Stimulated activated CD8-positive, alpha-beta memory T cell treated with anti-CD3 and anti-CD28 coated beads, Interleukin-7, amount 100 ng/mL, for 48 hours (primary cell): ENCODE measurements around the gene PEMT.

Source experiments
- DNase-seq, 2 donors: peaks; one replicate each; pipeline ENCODE4 v3.0.0-alpha.2; 2020; ENCODE audit warnings: low read depth in 1 of 2; ENCODE audit errors: extremely low read depth in 1 of 2

PEMT gene

DNA sequence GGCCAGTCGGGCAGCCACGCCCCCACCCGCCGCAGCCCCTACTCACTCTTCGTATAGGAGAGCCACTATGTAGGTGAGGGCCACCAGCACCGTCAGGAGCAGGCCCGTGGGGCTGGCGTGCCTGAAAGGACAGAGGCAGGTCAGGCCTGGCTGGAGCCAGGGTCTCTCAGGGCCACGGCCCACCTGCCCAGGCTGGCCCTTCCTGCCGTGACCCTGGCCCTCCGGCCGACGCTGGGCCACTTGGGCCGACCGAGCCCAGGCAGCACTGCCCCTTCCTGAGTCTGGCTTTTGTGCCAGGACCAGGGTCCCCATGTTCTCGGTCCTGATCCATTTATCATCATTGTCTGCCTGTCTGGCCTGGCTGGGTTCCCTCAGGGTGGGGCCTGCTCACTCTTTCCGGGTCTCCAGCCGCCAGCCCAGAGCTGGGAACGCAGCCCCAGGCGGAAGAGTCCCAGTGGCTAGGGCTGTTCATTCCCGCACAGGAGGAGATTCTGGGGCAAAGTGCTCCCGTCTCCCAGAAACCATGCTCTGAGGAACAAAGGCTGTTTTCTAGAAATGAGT lies 85.2 kb downstream of the PEMT start:
- no peak for DNase-seq

GRCh38 chr17:17505610-17506171 lies 85.8 kb downstream of the PEMT start:
- DNase-seq: no peak

DNA sequence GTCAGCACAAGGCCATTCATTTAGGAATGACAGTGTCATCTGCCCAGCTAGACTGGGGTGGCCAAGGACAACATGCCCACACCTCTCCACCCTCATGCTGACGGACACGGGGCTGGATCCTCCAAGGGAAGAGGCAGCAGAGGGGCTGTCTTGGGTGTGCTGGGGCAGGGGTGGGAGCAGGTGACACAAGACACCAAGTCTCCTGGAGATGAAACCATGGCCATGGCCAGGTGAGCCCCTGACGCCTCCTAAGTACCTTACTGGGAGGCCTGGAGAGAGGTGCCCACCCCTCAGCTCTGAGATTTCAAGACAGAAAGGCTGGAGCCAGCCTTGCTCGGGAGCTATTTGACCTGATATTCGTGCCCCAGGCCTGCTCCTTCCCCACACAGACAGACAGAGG lies 86.4 kb downstream of the PEMT start:
- no peak for DNase-seq

DNA sequence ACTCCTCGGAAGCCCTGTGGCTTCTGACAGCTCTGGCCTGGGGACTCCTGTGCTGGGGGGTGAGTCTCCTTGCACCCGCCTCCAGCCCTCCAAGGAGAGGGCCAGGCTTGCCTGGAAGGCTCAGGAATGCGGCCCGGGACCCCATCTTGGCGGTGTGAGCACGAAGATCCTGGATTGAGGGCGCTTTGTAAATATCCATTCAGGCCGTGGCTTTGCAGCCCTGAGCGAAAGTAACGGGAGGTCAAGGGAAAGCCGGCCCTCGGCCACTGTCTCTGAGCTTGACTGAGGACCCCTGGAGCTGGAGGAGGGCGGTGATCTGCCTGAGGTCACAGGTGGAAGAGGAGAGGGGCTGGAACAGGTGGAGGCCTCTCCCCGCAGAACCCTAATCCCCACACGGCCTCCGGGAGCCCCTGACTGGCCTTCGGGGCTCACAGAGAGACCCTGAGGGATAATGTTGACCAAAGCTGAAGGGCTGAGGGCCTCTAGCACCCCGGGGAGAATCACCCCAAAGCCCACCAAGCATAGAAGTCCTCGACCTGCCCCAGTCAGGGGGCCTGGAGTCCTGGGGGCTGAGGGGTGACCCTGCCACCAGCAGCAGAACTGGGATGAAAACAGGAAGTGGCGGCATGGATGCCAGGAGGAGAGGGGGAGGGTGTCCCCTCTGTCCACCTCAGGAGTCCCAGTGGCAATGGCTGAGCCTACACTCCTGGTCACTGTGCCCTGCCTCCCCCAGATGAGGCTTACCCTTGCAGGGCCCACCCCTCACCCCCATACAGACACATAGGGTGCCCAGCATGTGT lies 87.0 kb downstream of the PEMT start:
- no peak for DNase-seq

- DNase-seq: no peak
Measured at GRCh38 chr17:17503566-17504130, 87.9 kb downstream of the PEMT start.

DNA sequence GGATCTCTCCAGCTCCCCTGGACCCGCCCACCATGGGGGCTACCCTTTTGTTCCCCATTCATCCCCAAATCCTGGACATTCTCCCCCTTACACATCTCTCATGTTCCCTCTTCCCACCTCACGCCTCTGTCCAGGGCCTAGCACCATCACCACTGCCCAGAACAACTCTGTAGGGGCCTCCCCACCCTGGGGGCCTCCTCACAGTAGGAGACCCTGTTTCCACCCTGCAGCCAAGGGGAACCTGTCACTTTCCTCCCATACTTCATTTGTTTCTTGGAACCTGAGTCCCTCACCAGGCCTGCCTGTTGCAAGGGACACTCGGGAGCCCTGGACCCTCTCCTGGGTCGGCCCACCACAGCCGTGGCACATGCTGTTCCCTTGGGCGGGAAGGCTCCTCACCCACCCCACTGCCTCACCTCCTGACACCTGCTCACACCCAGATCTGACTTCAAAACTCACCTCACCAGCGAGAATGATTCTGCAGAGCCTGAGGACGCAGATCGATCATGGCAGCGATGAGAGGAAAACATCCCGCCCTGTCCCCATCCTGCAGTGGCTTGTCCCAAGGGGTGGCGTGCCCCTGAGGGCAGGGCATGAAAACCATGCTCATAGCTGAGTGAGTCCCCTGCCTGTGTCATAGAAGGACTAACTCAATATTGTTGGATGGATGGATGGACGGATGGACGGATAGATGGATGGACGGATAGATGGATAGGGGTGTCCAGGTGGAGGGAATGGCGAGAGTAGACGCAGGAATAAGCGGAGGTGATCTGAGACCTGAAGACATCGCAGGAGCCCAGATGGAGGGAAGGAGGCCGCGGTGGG lies 88.6 kb downstream of the PEMT start:
- no peak for DNase-seq

- DNase-seq: no peak
Measured at GRCh38 chr17:17500999-17501605, 90.4 kb downstream of the PEMT start.

DNA sequence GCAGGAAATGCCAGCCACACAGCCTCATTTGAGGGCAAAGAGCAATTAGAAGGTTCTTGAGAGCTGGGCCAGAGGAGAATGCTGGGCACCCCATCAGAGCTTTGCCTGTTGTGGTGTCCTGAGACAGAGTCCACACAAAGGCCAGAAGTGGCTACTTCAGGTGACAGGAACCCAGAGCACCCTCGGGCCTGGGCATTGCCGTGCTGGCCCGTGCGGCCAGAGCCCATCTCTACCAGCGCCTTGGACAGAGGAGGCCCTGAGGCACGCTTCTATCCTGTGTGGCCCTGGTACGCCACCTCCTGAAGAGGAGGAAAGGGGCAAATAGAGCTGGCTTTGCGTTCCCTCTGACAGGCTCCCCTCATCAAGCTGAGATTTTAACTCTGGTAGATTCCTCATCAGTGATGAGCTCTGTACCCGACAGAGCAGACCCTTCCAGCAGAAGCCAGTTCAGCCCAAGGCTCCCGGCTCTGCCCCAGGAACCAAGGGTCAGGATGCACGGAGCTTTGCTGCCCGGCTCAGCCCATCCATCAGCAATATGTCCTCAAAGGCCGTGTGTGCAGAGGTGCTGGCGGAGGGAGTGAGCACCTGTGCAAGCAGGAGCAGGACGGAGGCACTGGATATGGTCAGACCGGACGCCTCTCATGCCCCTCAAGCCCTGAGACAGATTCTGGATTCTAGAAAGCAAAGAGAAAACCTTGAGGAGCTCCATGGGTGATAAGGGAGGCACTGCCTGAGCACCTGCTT lies 91.9 kb downstream of the PEMT start:
- no peak for DNase-seq

- DNase-seq: no peak
Measured at GRCh38 chr17:17498606-17499301, 92.8 kb downstream of the PEMT start.

DNA sequence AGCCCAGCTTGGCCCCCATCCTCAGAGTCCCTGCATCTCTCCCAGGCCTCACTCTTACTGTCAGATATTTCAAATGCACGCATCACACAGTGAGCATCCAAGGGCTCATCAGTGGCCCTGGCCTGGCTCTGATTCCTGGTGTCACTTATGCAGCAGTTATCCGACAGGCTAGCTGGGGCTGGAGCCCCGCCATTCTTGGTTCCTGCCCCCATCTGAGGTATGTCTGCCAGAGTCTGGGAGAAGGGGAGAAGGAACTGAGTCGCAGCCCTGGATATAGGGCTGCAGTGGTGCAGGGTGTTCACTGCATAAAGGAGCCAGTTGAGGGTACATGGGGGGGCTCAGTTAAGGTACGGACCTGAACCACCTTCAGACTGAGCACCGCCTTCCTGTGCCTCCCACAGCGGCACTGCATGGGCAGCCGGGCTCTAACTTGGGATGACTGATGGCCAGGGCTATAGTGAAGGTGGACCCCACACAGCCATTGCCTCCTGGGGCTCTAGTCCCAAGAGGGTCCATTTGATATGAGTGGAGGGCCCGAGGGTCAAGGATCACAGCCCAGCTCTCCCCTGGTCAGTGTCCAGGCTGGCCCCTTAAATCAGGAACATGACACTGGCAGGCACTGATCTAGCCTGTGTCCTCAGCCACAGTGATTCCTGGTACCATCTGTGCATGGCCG lies 93.5 kb downstream of the PEMT start:
- no peak for DNase-seq

GRCh38 chr17:17497065-17497844 lies 94.3 kb downstream of the PEMT start:
- DNase-seq: no peak

DNA sequence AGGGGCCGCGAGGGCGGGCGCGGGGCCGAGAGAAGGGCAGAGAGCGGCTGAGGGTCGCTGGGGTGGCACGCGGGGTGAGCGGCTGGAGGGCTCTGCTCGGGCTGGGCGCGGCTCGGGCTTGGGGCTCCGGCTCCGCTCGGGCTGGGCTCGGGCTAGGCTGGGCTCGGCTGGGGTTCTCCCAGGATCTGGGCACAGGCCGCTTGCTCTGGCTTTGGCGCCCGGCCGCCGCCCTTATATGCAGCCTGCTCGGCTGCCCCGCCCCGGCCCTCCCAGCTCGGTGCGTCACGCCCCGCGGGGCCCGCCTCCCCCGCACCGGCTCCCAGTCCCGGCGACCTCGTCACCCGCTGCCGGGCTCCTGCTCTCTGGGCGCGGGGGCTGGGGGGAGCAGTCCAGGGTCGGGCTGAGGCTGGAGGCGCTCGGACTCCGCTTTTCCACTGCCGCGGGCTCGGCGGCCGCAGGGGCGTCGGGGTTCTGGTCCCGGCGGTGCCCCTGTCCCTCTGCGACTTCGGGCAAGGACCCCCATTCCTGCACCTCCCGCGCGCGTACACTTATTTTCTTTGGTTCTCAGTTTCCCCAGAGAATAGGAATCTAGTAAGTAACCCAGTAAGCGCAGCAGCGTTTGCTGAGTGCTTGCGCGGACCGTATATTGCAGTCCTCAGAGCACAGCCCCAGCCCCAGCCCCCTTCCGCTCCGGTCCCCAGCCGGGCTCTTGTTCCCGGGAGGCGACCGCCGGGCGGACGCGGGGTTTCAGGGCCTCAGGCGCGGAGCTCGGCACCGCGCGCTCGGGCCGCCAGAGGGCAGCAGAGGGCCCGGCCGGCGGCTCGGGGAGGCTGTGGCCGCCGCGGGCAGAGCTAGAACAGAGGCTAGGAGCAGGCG lies 95.1 kb downstream of the PEMT start, which contains the start of gene RASD1:
Gene RASD1, minus strand, starts transcription at position 207 of the 876 bp plus-strand sequence. CDS start 214 bp downstream, outside the sequence.
- peak; percentile 56 to 66 for DNase-seq

- DNase-seq: no peak
Measured at GRCh38 chr17:17495536-17496188, 95.8 kb downstream of the PEMT start.

- no peak for DNase-seq
Measured at GRCh38 chr17:17494870-17495535, 96.5 kb downstream of the PEMT start.

GRCh38 chr17:17494499-17494869 lies 97.0 kb downstream of the PEMT start:
- DNase-seq: no peak

DNA sequence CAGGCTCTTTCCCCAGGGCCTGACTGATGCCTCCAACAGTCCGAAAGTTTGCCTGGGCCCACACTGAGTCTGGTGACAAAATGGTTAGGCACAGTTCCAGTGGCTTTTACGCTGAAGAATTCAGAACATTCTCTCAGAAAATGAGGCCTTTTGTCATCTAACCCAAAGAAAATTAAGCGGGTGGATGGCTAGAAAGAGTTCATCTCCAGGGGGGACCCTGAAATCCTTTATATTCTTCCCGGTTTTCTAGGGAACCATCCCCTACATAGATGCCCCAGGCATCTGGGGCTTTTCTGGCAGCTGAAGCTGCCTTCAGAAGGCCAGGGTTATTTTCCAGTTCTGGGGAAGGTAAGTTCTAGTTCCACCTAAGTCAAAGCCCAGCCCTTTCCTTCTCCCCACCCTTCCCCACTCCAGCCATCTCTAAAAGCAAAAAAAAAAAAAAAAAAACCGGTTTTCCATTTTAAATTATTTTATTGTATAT lies 97.5 kb downstream of the PEMT start:
- DNase-seq: no peak
